Measurements from ENCODE around the gene RPTOR.

GRCh38 chr17:80702315-80703141 lies 157.9 kb downstream of the RPTOR start:
- TF ChIP-seq CTCF (IDR thresholded peaks at IDR 0.05) (no peak), EP300 (IDR thresholded peaks at IDR 0.05) (no peak), POLR2AphosphoS5 (IDR thresholded peaks at IDR 0.05) (no peak), POLR2A (IDR thresholded peaks at IDR 0.05) (no peak)

Data from upper lobe of left lung (tissue), 4 donors.